SH-SY5Y (cell line): ENCODE measurements around the gene SAE1.

Source experiments
- GATA2 ChIP-seq: IDR thresholded peaks from 2 replicates; pipeline ENCODE4 v1.6.1; 2011; ENCODE audit warnings: mild to moderate bottlenecking, low read depth, low read length
- GATA3 ChIP-seq: IDR thresholded peaks from 2 replicates; pipeline ENCODE4 v1.6.1; 2011; ENCODE audit warnings: low read depth, mild to moderate bottlenecking, low read length, moderate library complexity

DNA sequence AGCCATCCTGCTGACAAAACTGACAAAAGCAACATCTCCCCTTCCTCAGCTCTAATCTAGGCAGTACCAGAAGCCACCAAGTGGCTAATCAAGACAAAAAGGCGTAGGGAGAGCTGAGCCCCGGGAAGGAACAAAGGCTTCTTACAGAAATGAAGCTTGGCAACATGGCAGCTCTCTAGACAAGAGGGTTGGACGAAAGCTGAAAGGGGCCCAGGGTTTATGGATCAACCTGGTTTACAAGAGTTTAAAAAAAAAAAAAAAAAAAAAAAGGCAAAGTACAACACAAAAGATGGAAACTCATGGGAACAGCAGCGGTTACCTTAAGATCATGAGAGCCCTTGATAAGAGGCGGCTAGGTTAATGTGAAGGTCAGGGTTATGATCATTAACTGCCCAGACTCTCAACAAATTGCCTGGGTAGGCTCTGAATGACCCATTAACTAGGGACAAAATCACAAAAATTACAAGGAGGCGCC is 31.0 kb upstream of the SAE1 start:
- TF ChIP-seq GATA2, result no peak
- no peak for TF ChIP-seq GATA3
